Regular cardiac myocyte (primary cell): Measurements from ENCODE around the gene TPM3. TPM values are rescaled to one million over a fixed set of nuclear protein-coding genes. Genes with fewer than 3 reads are reported as not detected.

Source experiments
- total RNA-seq: library from RNA; depleted of rRNA; stranded (reverse); fragments of >200 nt; gene quantifications from 2 replicates; pipeline ENCODE4 v1.2.3, GENCODE V29; 2014

TPM3 gene
- 371 and 963 TPM in 2 replicates for total RNA-seq

GRCh38 chr1:154191990-154192461 lies at the start of gene TPM3:
Gene TPM3 (minus strand): TSS chr1:154192100. CDS start chr1:154192018, 82 bp downstream.

GRCh38 chr1:154220071-154220969 lies 28.4 kb upstream of the TPM3 start, which contains the start of gene UBAP2L:
Gene UBAP2L (plus strand): TSS chr1:154220955. CDS start chr1:154225124, 4,169 bp downstream.

DNA sequence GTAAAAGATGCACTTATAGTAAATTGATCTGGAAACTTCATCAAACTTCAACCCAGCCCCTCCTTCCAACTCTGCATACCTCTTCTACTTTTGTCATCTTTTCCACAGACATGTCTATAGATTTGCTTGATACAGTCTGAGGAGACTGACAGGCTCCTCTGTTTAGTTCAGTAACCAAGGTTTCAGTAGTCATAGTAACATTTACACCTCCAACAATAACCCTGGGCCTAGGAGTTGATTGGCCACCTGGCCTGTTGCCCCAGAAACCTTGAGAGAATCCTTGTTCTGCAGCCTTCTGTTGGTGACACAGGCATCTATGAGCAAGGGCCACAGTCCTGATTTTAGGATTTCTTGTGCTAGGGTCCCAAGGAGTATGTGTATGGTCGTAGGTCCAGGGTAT lies 14.3 kb upstream of the TPM3 start, which contains the start of gene CFAP141:
TSS of gene CFAP141 (minus strand) at position 138 of the 400 bp plus-strand sequence. CDS start at position 112, 26 bp downstream.

GRCh38 chr1:154154534-154155191 lies 37.2 kb downstream of the TPM3 start, which contains the start of gene NUP210L:
Gene NUP210L (minus strand): TSS chr1:154155073.

Other genes starting within 250 kb of the TPM3 start
- 12.1 and 17.2 TPM in 2 replicates for gene DENND4B, start 245.4 kb downstream of the TPM3 start, total RNA-seq
- gene CRTC2, start 233.5 kb downstream of the TPM3 start, total RNA-seq = 1.9 and 2.8 TPM in 2 replicates
- gene SLC39A1, start 228.6 kb downstream of the TPM3 start, total RNA-seq = 102 and 123 TPM in 2 replicates
- gene CREB3L4, start 224.2 kb downstream of the TPM3 start, total RNA-seq = 4.6 and 6.5 TPM in 2 replicates
- gene JTB, start 214.4 kb downstream of the TPM3 start, total RNA-seq = 172 and 183 TPM in 2 replicates
- 96.4 and 134 TPM in 2 replicates for gene RAB13, start 205.8 kb downstream of the TPM3 start, total RNA-seq
- gene RPS27, start 201.3 kb downstream of the TPM3 start, total RNA-seq = 915 and 1,485 TPM in 2 replicates
- gene NUP210L, start 37.0 kb downstream of the TPM3 start, total RNA-seq = under 0.01 and 0.28 TPM in 2 replicates
- not detected in 2 replicates for gene CFAP141, start 14.2 kb upstream of the TPM3 start, total RNA-seq
- 37.5 and 62.7 TPM in 2 replicates for gene UBAP2L, start 28.9 kb upstream of the TPM3 start, total RNA-seq
- gene HAX1, start 80.5 kb upstream of the TPM3 start, total RNA-seq = 110 and 149 TPM in 2 replicates
- gene AQP10, start 129.0 kb upstream of the TPM3 start, total RNA-seq = 0.19 and 0.56 TPM in 2 replicates
- 187 and 214 TPM in 2 replicates for gene ATP8B2, start 133.4 kb upstream of the TPM3 start, total RNA-seq
- gene IL6R, start 213.2 kb upstream of the TPM3 start, total RNA-seq = 4.6 and 8.7 TPM in 2 replicates